GM19238 (cell line): ENCODE results near the gene TUT1.
"Not testable (repeated sequence)": the region's sequence is repeated elsewhere in the genome, so short reads cannot be mapped to it uniquely, and the experiment has no call there.

Experiments used
- DNase-seq: peaks from one replicate; pipeline ENCODE4 v3.0.0; 2011; ENCODE audit warnings: low spot score; ENCODE audit not compliant: insufficient read length

The TUT1 gene

GRCh38 chr11:62556875-62557631, 34.3 kb downstream of the TUT1 start:
- DNase-seq: no peak

- DNase-seq: peak; percentile 62
Observed at GRCh38 chr11:62556108-62556874, 35.0 kb downstream of the TUT1 start.

- peak; percentile 63 for DNase-seq
Observed at GRCh38 chr11:62555464-62556107, 35.7 kb downstream of the TUT1 start.

DNA sequence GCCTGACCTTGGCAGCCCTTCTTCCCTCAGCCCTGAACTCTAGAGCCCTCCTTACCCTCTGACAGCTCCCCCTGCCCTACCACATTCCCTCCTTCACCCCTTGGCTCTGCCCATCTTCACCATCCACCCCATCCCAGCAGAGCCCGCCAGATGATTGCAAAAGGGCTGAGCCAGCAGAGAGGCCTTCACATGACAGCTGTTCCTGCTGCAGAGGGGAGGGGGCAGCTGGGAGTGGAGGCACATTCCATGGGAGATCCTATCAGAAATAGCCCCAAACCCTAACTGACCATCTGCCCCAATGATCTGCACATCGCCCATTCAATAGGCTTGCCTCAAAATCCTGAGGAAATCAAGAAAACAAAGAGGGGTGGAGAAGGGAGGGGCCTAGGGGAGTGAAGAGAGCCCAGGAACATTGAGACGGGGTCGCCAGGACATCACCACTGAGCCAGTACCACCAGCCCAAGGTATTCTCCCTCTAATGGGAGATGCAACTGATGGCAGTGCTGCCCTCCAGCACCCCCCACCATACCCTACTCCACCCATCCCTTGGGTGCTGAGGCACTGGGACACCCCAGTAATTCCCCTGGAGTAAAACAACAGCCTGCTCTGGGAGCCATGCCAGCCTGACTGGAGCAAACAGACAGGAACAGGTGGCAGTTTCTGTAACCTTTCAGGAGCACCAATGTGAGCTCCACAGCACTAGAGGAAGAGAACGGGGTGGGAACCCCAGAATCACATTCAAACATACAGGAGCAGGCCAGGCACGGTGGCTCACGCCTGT, 36.7 kb downstream of the TUT1 start:
- DNase-seq: no peak

GRCh38 chr11:62553839-62554361, 37.4 kb downstream of the TUT1 start:
- no peak for DNase-seq

- no peak for DNase-seq
Observed at GRCh38 chr11:62553080-62553838, 38.1 kb downstream of the TUT1 start.

- DNase-seq: no peak
Observed at GRCh38 chr11:62552485-62553079, 38.7 kb downstream of the TUT1 start.

DNA sequence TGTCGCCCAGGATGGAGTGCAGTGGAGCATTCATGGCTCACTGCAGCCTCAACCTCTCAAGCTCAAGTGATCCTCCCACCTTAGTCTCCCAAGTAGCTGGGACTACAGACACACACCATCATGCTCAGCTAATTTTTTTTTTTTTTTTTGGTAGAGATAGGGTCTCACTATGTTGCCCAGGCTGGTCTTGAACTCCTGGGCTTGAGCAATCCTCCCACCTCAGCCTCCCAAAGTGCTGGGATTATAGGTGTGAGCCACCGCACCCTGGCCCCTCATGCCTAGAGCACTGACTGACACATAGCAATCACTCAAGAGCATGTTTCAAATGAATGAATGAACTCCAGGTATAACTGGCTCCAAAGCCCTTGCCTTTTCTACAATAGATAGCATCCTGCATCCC, 40.8 kb downstream of the TUT1 start:
- not testable (repeated sequence) for DNase-seq

DNA sequence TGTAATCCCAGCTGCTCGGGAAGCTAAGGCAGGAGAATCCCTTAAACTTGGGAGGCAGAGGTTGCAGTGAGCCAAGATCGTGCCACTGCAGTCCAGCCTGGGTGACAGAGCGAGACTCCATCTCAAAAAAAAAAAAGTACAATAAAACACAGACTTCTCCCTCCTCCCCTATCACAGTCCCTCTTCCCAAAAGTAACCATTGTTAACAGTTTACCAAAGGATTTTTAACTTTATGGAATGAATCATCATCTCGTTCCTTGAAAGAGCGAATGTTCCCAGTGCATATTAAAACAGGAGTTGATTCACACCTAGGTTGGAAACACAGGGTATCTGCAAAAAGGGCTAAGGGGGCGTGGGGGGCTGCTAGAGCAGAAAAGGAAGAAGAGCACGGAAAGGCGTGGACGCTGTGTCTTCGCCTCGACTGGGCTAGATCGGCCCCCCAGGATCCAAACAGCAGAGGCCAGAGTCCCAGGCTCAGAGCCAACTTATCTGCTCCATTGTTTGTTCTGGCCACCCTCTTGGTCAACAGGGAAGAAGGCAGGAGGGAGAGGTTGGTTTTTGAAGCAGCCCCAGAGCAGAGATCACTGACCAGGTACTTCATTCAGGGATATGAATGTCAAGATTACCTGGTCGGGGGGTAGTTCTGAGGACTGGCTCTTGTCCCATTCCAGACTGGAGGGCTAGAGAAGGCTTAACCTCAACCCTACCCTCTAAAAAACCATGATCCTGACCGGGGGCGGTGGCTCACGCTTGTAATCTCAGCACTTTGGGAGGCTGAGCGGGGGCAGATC, 42.6 kb downstream of the TUT1 start:
- DNase-seq: no peak

GRCh38 chr11:62547691-62548281, 43.5 kb downstream of the TUT1 start:
- DNase-seq: no peak

GRCh38 chr11:62546929-62547625, 44.2 kb downstream of the TUT1 start:
- no peak for DNase-seq

GRCh38 chr11:62546244-62546928, 44.9 kb downstream of the TUT1 start, which contains the start of gene AHNAK:
TSS of gene AHNAK (minus strand) at chr11:62546806. CDS start at chr11:62536098, 10,708 bp downstream.
- no peak for DNase-seq

- no peak for DNase-seq
Observed at GRCh38 chr11:62545437-62546243, 45.7 kb downstream of the TUT1 start.

DNA sequence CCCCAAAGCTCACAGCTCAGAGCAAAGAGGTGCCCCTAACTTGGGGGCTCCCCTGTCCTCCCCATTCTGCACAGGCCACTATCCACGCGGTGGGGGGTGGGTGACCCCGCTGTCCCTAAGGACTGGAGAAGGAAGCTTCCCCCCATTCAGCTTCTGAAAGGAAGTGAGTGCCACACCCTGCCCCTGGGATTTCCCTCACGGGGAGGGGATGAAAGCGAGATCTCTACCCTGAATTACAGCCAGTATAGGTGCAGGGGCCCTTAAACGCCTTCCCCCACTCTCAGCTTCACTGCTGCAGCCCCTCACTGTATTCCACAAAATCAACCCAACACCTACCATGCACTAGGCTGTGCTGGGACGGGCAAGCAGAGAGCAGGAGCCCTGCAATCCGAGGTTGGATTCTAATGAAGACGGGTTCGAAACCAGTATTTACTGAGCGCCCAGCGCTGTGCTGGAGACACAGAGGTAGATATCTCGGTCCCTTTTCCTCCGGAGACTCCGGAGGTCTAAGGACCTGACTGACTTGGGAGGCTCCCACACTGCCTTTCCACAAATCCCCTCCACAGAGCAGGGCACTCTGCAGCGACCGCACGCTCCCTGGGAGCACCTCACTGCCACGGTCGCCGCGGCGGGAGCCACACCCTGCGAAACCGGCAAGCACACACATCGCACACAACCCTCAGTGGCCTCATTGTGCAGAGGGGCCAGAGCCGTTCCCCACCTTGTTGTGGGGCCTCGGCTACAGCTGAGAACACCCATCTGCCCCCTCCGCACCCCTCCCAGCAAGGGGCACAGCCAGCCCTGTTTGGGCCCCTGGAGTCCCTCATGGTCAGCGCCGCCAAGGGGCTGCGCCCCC, 46.5 kb downstream of the TUT1 start:
- DNase-seq: no peak

DNA sequence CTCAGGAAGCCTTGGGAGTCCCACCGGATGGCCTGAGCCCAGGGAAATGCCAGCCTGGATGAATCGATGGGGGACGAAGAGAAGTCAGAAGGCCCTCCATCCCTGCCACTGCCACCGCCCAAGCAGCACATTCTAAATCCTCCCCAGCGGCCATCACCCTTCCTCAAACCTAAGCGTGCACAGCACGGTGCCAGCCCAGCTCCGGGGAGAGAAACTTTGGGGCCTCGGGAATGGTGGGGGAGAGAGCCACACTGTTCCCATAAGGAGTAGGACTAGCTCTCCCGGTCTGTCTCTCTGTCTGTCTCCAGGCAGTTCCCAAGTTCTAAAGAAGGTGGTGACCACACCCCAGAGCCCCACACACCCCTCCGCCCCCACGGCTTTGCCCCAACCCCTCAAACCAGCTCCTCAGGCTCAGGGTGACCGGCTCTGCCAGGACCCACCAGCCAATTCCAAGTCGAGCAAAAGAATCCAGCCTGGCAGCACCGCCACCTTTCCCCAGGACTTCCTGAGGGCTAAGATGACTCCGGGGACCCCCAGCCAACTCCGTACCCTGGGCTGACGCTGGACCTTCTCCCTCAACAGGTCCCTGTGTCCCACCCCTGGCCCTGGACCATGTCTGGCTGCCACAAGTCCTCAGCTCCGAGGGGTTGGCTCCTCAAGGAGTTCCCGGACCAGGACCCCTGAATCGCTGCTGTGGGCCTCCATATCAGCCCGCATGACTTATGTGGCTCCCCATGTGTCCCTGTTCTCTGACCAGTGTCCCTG, 47.5 kb downstream of the TUT1 start:
- no peak for DNase-seq
